HEK293T (cell line): ENCODE data around the gene MPND.

Experiments used
- CTBP1 ChIP-seq: fragments of 450-650 bp; IDR thresholded peaks from 2 replicates; pipeline ENCODE4 v1.6.1; 2016; ENCODE audit warnings: borderline replicate concordance
- FOXK2 ChIP-seq: fragments of 450-650 bp; IDR thresholded peaks from 2 replicates; pipeline ENCODE4 v1.6.1; 2016; ENCODE audit warnings: mild to moderate bottlenecking
- TARDBP ChIP-seq: fragments of 450-650 bp; IDR thresholded peaks from 2 replicates; pipeline ENCODE4 v1.6.1; 2016
- ZNF384 ChIP-seq: fragments of 450-650 bp; IDR thresholded peaks from 2 replicates; pipeline ENCODE4 v1.6.1; 2016

DNA sequence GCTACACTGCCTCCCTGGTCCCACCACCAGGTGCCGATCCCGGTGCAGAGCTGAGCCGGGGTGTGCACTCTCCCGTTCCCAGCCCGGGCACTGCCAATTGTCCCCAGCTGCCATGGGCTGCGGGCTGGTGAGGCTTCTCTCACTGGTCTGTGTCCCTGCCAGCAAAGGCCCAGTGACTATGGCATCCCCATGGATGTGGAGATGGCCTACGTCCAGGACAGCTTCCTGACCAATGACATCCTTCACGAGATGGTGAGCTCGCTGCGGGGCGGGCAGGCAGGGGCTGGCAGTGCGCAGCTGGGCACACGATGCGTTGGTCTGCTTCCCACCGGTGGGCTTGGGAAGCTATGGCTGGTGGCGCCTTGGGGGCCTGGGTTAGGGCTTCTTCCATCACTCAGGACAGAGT is 14.6 kb downstream of the MPND start:
- TF ChIP-seq ZNF384 (no peak), CTBP1 (no peak), TARDBP (no peak), FOXK2 (no peak)
